HL-60 (cell line): ENCODE data around the gene FMNL3.

ENCODE experiments used
- CTCF ChIP-seq: IDR thresholded peaks from one replicate; pipeline ENCODE4 v1.5.1; 2011; ENCODE audit warnings: low read length, control low read depth, inconsistent platforms; ENCODE audit not compliant: insufficient read depth
- GABPA ChIP-seq: IDR thresholded peaks from 2 replicates; pipeline ENCODE4 v1.6.1; 2012; ENCODE audit warnings: low read depth
- POLR2AphosphoS5 ChIP-seq: IDR thresholded peaks from 2 replicates; pipeline ENCODE4 v1.6.1; 2012; ENCODE audit warnings: low read depth
- REST ChIP-seq: IDR thresholded peaks from 2 replicates; pipeline ENCODE4 v1.6.1; 2012; ENCODE audit warnings: low read depth; ENCODE audit not compliant: insufficient replicate concordance

GRCh38 chr12:49678711-49679110 is 28.5 kb downstream of the FMNL3 start:
- TF ChIP-seq CTCF = no peak
- TF ChIP-seq REST = no peak
- no peak for TF ChIP-seq GABPA
- no peak for TF ChIP-seq POLR2AphosphoS5
